GM23338 (cell line): ENCODE data around the gene USP5. TPM values are rescaled to one million over a fixed set of nuclear protein-coding genes. Genes with fewer than 3 reads are reported as not detected.
A peak's percentile ranks its signal among the peaks of the same experiment; 100 is the strongest.

Source experiments
- ATAC-seq: fragments of 200-7000 bp; cut with Tn5 transposase; 3 replicates; pipeline ENCODE4 v1.9.1; 2020
- DNase-seq: peaks from one replicate; pipeline ENCODE4 v3.0.0-alpha.2; 2015; ENCODE audit warnings: low spot score
- H2AFZ ChIP-seq: fragments of 200-600 bp; sonication (generic); 2 replicates; pipeline ENCODE4 v1.8.0; 2016; ENCODE audit warnings: antibody characterized with exemption, mild to moderate bottlenecking, moderate library complexity
- H3F3A ChIP-seq: fragments of 200-600 bp; sonication (generic); replicated peaks from 2 replicates; pipeline ENCODE4 v1.8.0; 2017; ENCODE audit warnings: antibody characterized with exemption, mixed run types, low read depth
- H3K27ac ChIP-seq: fragments of 200-600 bp; sonication (generic); 2 replicates; pipeline ENCODE4 v1.6.1; 2016; ENCODE audit warnings: low read depth
- H3K27me3 ChIP-seq: fragments of 200-600 bp; sonication (generic); 2 replicates; pipeline ENCODE4 v1.8.0; 2016; ENCODE audit warnings: mild to moderate bottlenecking, mixed run types, moderate library complexity; ENCODE audit not compliant: insufficient read depth
- H3K36me3 ChIP-seq: fragments of 200-600 bp; sonication (generic); 2 replicates; pipeline ENCODE4 v1.8.0; 2016; ENCODE audit warnings: mild to moderate bottlenecking; ENCODE audit not compliant: insufficient read depth
- H3K4me1 ChIP-seq: fragments of 200-600 bp; sonication (generic); 2 replicates; pipeline ENCODE4 v1.8.0; 2016; ENCODE audit warnings: mild to moderate bottlenecking, moderate library complexity; ENCODE audit not compliant: insufficient read depth
- H3K4me2 ChIP-seq: fragments of 200-600 bp; sonication (generic); 2 replicates; pipeline ENCODE4 v1.7.1; 2017; ENCODE audit warnings: mixed run types
- H3K4me3 ChIP-seq: fragments of 200-600 bp; sonication (generic); 2 replicates; pipeline ENCODE4 v1.6.1; 2016; ENCODE audit warnings: mixed run types
- H3K79me2 ChIP-seq: fragments of 200-600 bp; sonication (generic); replicated peaks from 2 replicates; pipeline ENCODE4 v1.8.0; 2017; ENCODE audit warnings: mild to moderate bottlenecking; ENCODE audit not compliant: insufficient read depth
- H3K9me2 ChIP-seq: fragments of 200-600 bp; sonication (generic); 2 replicates; pipeline ENCODE4 v1.8.0; 2017; ENCODE audit not compliant: insufficient read depth
- H4K20me1 ChIP-seq: fragments of 200-600 bp; sonication (generic); replicated peaks from 2 replicates; pipeline ENCODE4 v1.8.0; 2017; ENCODE audit warnings: mild to moderate bottlenecking; ENCODE audit not compliant: insufficient read depth
- H3K27ac Mint-ChIP-seq: 2 replicates; pipeline ENCODE4 v1.8.0; 2020; ENCODE audit warnings: inconsistent platforms, mild to moderate bottlenecking, moderate library complexity, mixed read lengths
- H3K27me3 Mint-ChIP-seq: 3 replicates; pipeline ENCODE4 v1.8.0; 2022; ENCODE audit warnings: low read depth, mild to moderate bottlenecking, moderate library complexity, mixed read lengths, inconsistent platforms; ENCODE audit not compliant: insufficient read depth, poor library complexity
- H3K36me3 Mint-ChIP-seq: 3 replicates; pipeline ENCODE4 v1.8.0; 2021; ENCODE audit warnings: low read depth, mild to moderate bottlenecking, inconsistent platforms, moderate library complexity, mixed read lengths
- H3K4me1 Mint-ChIP-seq: 3 replicates; pipeline ENCODE4 v1.8.0; 2020; ENCODE audit warnings: mild to moderate bottlenecking, inconsistent platforms, mixed read lengths
- H3K4me3 Mint-ChIP-seq: 3 replicates; pipeline ENCODE4 v1.8.0; 2021; ENCODE audit warnings: moderate library complexity, mild to moderate bottlenecking, inconsistent platforms, mixed read lengths
- H3K9me3 Mint-ChIP-seq: 3 replicates; pipeline ENCODE4 v1.8.0; 2020; ENCODE audit warnings: moderate library complexity, mild to moderate bottlenecking, inconsistent platforms, mixed read lengths
- CREB1 ChIP-seq: fragments of 250-450 bp; sonication (Bioruptor Pico); IDR thresholded peaks from 2 replicates; pipeline ENCODE4 v1.5.0; 2020; ENCODE audit warnings: low read depth, mild to moderate bottlenecking, moderate library complexity
- EZH2 ChIP-seq: fragments of 200-600 bp; sonication (generic); IDR thresholded peaks from one replicate; pipeline ENCODE4 v1.8.0; 2017; ENCODE audit warnings: antibody characterized with exemption, mild to moderate bottlenecking, low read depth; ENCODE audit not compliant: unreplicated experiment
- EZH2phosphoT487 ChIP-seq: fragments of 200-600 bp; sonication (generic); IDR thresholded peaks from one replicate; pipeline ENCODE4 v1.8.1; 2018; ENCODE audit warnings: antibody characterized with exemption; ENCODE audit not compliant: unreplicated experiment
- JUNB ChIP-seq: IDR thresholded peaks from one replicate; pipeline ENCODE4 v1.6.1; 2016; ENCODE audit warnings: antibody characterized with exemption; ENCODE audit not compliant: unreplicated experiment
- NANOG ChIP-seq: IDR thresholded peaks from 2 replicates; pipeline ENCODE4 v1.6.1; 2016; ENCODE audit warnings: antibody characterized with exemption, borderline replicate concordance
- POLR2AphosphoS5 ChIP-seq: IDR thresholded peaks from 2 replicates; pipeline ENCODE4 v1.6.1; 2016; ENCODE audit warnings: antibody characterized with exemption, low read depth
- polyA plus RNA-seq: library from polyadenylated mRNA; unstranded; fragments of >200 nt; fragmentation: Nextera tagmentation; extraction: Ambion mirVana; gene quantifications from 2 replicates; pipeline ENCODE4 v1.2.1, GENCODE V29; 2016
- total RNA-seq: library from RNA; depleted of rRNA; stranded (reverse); fragments of >200 nt; shearing (Covaris generic); gene quantifications from 2 replicates; pipeline ENCODE4 v1.2.3, GENCODE V29; 2014
- TF ChIP-seq, protein P1 (sequence below): IDR thresholded peaks from 2 replicates; pipeline ENCODE4 v1.6.1; 2016; ENCODE audit warnings: antibody characterized with exemption
- TF ChIP-seq, protein P2 (sequence below), 2 experiments: fragments of 200-600 bp in 1 of 2; sonication (generic) in 1 of 2; conservative IDR thresholded peaks; 2 replicates each; pipeline versions ENCODE4 v1.5.1 to v1.6.1; 2016 to 2017; ENCODE audit warnings: antibody characterized with exemption in 2 of 2, low read depth in 2 of 2, mild to moderate bottlenecking in 2 of 2, moderate library complexity in 1 of 2
- TF ChIP-seq, protein P3 (sequence below): fragments of 250-450 bp; sonication (Bioruptor Pico); IDR thresholded peaks from 2 replicates; pipeline ENCODE4 v1.5.0; 2020; ENCODE audit warnings: mild to moderate bottlenecking, moderate library complexity

USP5 gene
- total and polyA plus RNA-seq, 2 experiments from 2014 or later: 35.1 to 109 TPM

DNA sequence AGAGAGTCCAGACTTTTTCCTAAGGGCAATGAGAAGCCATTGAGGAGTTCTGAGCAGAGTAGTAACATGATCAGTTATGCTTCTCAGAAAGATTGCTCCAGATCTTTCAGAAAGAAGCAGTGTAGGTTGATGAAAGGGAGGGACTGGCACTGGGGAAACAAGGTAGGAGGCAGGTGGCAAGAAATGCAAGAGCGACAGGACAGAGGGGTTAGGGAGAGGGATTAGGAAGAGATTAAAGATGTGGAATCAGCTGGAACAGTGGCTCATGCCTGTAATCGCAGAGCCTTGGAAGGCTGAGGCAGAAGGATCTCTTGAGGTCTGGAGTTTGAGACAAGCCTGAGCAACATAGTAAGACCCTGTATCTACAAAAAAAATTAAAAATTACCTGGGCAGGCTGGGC is 4.3 kb upstream of the USP5 start:
- TF ChIP-seq CREB1 (CRISPR knock-in tag) (no peak), EZH2 (no peak), NANOG (no peak), JUNB (no peak), POLR2AphosphoS5 (no peak), EZH2phosphoT487 (no peak)
- TF ChIP-seq, protein P1, sequence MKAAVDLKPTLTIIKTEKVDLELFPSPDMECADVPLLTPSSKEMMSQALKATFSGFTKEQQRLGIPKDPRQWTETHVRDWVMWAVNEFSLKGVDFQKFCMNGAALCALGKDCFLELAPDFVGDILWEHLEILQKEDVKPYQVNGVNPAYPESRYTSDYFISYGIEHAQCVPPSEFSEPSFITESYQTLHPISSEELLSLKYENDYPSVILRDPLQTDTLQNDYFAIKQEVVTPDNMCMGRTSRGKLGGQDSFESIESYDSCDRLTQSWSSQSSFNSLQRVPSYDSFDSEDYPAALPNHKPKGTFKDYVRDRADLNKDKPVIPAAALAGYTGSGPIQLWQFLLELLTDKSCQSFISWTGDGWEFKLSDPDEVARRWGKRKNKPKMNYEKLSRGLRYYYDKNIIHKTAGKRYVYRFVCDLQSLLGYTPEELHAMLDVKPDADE: no peak
- no peak for DNase-seq
- no peak overlapping the region for H3K27ac Mint-ChIP-seq

DNA sequence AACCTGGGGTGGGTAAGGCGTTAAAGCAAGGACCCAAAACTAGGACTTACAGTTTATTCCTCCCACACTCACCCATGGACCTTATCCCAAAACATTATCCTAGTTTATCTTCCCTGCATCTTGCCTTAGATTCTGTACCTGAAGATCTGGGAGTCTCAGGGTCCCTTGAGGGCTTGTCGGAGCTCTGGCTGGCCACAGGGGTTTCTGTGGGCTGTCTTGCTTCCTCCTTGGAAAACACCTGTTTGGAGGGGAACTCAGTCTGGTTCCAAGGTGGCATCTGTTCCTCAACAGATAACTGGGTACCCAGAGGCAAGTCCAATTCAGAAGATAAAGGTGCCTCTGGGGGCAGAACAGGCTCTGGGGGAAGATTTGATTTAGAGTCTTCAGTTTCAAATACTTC is 2.5 kb upstream of the USP5 start:
- ATAC-seq: no peak
- peaks cover 29% of the 10 kb centered on the region for H3K79me2 ChIP-seq
- Mint-ChIP-seq H3K36me3 (peaks cover 55% of the 10 kb centered on the region), H3K27ac (no peak overlapping the region), H3K9me3 (no peaks in the 10 kb centered on the region), H3K4me1 (peaks cover 15% of the 10 kb centered on the region), H3K27me3 (peaks cover 31% of the 10 kb centered on the region), H3K4me3 (peak overlapping the region; percentile 95)
- H2AFZ ChIP-seq: no peak overlapping the region
- H3K4me2 ChIP-seq: no peak overlapping the region
- no peak for DNase-seq
- H3K27ac ChIP-seq: no peak overlapping the region
- H4K20me1 ChIP-seq: peaks cover 4% of the 10 kb centered on the region; the same call in 1 of the 2 replicates
- no peak overlapping the region for H3K4me3 ChIP-seq
- H3K27me3 ChIP-seq: no peaks in the 10 kb centered on the region
- H3K36me3 ChIP-seq: peaks cover 28% of the 10 kb centered on the region
- peaks cover 19% of the 10 kb centered on the region for H3K4me1 ChIP-seq
- no peaks in the 10 kb centered on the region for H3K9me2 ChIP-seq
- H3F3A ChIP-seq: peaks cover 14% of the 10 kb centered on the region; the same call in 1 of the 2 replicates
- no peak for TF ChIP-seq JUNB
- TF ChIP-seq EZH2phosphoT487: no peak
- TF ChIP-seq, protein P2, sequence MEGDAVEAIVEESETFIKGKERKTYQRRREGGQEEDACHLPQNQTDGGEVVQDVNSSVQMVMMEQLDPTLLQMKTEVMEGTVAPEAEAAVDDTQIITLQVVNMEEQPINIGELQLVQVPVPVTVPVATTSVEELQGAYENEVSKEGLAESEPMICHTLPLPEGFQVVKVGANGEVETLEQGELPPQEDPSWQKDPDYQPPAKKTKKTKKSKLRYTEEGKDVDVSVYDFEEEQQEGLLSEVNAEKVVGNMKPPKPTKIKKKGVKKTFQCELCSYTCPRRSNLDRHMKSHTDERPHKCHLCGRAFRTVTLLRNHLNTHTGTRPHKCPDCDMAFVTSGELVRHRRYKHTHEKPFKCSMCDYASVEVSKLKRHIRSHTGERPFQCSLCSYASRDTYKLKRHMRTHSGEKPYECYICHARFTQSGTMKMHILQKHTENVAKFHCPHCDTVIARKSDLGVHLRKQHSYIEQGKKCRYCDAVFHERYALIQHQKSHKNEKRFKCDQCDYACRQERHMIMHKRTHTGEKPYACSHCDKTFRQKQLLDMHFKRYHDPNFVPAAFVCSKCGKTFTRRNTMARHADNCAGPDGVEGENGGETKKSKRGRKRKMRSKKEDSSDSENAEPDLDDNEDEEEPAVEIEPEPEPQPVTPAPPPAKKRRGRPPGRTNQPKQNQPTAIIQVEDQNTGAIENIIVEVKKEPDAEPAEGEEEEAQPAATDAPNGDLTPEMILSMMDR (conservative IDR thresholded peaks at IDR 0.05; ENCODE audit: low read depth in 2 of 2): no peak
- TF ChIP-seq, protein P3, sequence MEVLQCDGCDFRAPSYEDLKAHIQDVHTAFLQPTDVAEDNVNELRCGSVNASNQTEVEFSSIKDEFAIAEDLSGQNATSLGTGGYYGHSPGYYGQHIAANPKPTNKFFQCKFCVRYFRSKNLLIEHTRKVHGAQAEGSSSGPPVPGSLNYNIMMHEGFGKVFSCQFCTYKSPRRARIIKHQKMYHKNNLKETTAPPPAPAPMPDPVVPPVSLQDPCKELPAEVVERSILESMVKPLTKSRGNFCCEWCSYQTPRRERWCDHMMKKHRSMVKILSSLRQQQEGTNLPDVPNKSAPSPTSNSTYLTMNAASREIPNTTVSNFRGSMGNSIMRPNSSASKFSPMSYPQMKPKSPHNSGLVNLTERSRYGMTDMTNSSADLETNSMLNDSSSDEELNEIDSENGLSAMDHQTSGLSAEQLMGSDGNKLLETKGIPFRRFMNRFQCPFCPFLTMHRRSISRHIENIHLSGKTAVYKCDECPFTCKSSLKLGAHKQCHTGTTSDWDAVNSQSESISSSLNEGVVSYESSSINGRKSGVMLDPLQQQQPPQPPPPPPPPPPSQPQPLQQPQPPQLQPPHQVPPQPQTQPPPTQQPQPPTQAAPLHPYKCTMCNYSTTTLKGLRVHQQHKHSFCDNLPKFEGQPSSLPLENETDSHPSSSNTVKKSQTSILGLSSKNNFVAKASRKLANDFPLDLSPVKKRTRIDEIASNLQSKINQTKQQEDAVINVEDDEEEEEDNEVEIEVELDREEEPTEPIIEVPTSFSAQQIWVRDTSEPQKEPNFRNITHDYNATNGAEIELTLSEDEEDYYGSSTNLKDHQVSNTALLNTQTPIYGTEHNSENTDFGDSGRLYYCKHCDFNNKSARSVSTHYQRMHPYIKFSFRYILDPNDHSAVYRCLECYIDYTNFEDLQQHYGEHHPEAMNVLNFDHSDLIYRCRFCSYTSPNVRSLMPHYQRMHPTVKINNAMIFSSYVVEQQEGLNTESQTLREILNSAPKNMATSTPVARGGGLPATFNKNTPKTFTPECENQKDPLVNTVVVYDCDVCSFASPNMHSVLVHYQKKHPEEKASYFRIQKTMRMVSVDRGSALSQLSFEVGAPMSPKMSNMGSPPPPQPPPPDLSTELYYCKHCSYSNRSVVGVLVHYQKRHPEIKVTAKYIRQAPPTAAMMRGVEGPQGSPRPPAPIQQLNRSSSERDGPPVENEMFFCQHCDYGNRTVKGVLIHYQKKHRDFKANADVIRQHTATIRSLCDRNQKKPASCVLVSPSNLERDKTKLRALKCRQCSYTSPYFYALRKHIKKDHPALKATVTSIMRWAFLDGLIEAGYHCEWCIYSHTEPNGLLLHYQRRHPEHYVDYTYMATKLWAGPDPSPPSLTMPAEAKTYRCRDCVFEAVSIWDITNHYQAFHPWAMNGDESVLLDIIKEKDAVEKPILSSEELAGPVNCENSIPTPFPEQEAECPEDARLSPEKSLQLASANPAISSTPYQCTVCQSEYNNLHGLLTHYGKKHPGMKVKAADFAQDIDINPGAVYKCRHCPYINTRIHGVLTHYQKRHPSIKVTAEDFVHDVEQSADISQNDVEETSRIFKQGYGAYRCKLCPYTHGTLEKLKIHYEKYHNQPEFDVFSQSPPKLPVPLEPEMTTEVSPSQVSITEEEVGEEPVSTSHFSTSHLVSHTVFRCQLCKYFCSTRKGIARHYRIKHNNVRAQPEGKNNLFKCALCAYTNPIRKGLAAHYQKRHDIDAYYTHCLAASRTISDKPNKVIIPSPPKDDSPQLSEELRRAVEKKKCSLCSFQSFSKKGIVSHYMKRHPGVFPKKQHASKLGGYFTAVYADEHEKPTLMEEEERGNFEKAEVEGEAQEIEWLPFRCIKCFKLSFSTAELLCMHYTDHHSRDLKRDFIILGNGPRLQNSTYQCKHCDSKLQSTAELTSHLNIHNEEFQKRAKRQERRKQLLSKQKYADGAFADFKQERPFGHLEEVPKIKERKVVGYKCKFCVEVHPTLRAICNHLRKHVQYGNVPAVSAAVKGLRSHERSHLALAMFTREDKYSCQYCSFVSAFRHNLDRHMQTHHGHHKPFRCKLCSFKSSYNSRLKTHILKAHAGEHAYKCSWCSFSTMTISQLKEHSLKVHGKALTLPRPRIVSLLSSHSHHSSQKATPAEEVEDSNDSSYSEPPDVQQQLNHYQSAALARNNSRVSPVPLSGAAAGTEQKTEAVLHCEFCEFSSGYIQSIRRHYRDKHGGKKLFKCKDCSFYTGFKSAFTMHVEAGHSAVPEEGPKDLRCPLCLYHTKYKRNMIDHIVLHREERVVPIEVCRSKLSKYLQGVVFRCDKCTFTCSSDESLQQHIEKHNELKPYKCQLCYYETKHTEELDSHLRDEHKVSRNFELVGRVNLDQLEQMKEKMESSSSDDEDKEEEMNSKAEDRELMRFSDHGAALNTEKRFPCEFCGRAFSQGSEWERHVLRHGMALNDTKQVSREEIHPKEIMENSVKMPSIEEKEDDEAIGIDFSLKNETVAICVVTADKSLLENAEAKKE (CRISPR knock-in tag): no peak
- no peak for TF ChIP-seq POLR2AphosphoS5
- TF ChIP-seq EZH2: no peak
- no peak for TF ChIP-seq CREB1 (CRISPR knock-in tag)

More for the DNA sequence above, 4.3 kb upstream of the USP5 start:
- Mint-ChIP-seq H3K4me1 (peaks cover 5% of the 10 kb centered on the region; the same call in 2 of the 3 replicates), H3K9me3 (no peaks in the 10 kb centered on the region), H3K36me3 (peaks cover 65% of the 10 kb centered on the region), H3K4me3 (no peak overlapping the region), H3K27me3 (peaks cover 32% of the 10 kb centered on the region)
- no peaks in the 10 kb centered on the region for H3K9me2 ChIP-seq
- H3K27me3 ChIP-seq: no peaks in the 10 kb centered on the region
- H3F3A ChIP-seq: 0 out of 2 replicates have a peak, but pooled peaks cover 3% of the 10 kb centered on the region
- ATAC-seq: no peak
- no peak overlapping the region for H3K4me3 ChIP-seq
- H3K4me1 ChIP-seq: peaks cover 5% of the 10 kb centered on the region; the same call in 1 of the 2 replicates
- H3K27ac ChIP-seq: no peak overlapping the region
- H3K79me2 ChIP-seq: peaks cover 16% of the 10 kb centered on the region
- peaks cover 28% of the 10 kb centered on the region for H3K36me3 ChIP-seq
- H4K20me1 ChIP-seq: no peaks in the 10 kb centered on the region; the same call in 1 of the 2 replicates
- no peak overlapping the region for H3K4me2 ChIP-seq
- H2AFZ ChIP-seq: no peak overlapping the region
